Measurements from ENCODE around the gene PCDHGB1.
A peak's percentile ranks its signal among the peaks of the same experiment; 100 is the strongest.
"Not testable (repeated sequence)": the region's sequence is repeated elsewhere in the genome, so short reads cannot be mapped to it uniquely, and the experiment has no call there.

Gene PCDHGB1

DNA sequence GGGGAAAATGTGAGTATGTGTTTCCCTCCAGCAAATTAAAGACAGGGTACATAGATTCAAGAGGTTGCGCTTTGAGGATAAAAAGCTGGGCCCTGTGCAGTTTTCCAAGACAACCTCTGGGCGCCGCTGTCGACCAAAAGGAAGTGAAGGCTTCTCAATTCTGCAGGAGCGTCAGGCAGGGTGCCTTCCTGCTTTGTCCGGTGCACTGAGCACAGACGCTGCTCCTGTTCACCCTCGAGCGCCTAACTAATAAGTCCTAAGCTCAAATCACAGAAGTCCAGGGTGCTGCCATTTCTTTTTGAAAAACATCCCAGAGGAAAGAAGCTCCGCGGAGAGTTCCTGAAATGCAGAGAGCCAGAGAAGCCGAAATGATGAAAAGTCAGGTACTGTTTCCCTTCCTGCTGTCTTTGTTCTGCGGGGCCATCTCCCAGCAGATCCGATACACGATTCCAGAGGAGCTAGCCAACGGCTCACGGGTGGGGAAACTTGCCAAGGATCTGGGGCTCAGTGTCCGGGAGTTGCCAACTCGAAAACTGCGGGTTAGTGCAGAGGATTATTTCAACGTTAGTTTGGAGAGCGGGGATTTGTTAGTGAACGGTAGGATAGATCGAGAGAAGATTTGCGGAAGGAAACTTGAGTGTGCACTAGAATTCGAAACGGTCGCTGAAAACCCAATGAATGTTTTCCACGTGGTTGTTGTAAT, at the start of gene PCDHGB1:
Gene PCDHGB1 (plus strand): TSS at position 183 of the 703 bp plus-strand sequence. CDS start 162 bp downstream, at position 345.
- no peak for DNase-seq (ENCODE audit: low read depth in 2 of 2, low spot score in 1 of 2)

- DNase-seq (ENCODE audit: low read depth in 2 of 2, low spot score in 1 of 2): no peak
Measured at GRCh38 chr5:141303756-141304155, 46.1 kb upstream of the PCDHGB1 start, which contains the start of gene SLC25A2. TSS of gene SLC25A2 (minus strand) at chr5:141304049. CDS start at chr5:141303865, 184 bp downstream.

GRCh38 chr5:141306630-141307029, 43.3 kb upstream of the PCDHGB1 start:
- no peak for DNase-seq (ENCODE audit: low read depth in 2 of 2, low spot score in 1 of 2)

DNA sequence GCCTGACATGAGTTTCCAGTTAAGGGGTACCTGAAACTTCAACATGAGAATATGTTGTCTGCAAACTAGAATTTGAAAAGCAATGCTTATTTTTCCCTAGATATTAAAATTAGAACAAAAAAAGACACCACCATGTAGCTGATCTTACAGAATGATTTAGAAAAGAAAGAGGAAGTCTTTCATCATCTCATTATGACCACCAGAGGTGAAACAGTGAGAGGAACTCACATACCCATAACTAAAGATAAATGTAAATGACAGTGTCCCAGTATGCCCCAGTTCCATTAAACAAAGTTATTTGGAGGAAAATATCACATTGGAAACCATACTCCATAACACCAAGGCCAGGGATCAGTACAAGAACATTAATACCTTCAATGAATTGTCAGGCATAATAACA, 36.2 kb upstream of the PCDHGB1 start:
- DNase-seq (ENCODE audit: low read depth in 2 of 2, low spot score in 1 of 2): no peak

GRCh38 chr5:141316963-141317362, 32.9 kb upstream of the PCDHGB1 start:
- DNase-seq (ENCODE audit: low read depth in 2 of 2, low spot score in 1 of 2): not testable (repeated sequence)

DNA sequence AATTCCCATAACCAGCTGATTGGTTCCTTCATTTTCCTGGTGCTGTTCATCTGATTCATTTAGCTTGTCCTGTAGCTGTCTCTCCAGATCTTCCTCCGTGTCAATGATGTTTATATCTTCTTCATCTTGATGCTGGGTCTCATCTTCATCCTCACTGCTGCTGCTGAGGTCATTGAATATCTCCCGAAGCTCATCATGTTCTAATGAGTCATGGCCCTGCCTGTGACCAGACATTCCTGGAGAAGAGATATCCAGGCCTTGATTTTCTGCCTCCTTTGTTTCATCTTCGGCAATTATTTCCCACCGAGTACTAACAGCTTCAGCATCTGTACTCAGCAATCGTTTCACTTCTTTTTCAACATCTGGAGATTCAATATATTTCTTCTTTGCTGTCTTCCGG, 30.7 kb upstream of the PCDHGB1 start:
- DNase-seq (ENCODE audit: low read depth in 2 of 2, low spot score in 1 of 2): no peak

DNA sequence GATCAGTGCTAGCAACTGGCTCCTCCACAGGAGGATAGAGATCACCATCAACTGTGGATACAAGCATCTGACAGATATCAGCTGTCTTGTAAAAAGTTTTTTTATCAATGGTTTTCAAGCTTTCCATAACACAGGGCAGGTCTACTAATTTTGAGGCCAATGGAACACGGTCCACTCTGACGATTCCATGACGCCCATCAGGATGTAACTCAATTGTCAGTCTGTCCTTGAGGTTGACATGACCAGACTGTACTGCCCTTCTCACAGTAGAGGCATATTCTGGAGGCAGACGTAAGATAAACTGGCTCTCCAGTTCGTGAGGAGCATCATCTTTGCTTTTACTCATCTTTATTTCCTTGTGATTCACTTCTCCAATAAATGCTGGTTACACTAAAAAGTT, 30.2 kb upstream of the PCDHGB1 start:
- no peak for DNase-seq (ENCODE audit: low read depth in 2 of 2, low spot score in 1 of 2)

DNA sequence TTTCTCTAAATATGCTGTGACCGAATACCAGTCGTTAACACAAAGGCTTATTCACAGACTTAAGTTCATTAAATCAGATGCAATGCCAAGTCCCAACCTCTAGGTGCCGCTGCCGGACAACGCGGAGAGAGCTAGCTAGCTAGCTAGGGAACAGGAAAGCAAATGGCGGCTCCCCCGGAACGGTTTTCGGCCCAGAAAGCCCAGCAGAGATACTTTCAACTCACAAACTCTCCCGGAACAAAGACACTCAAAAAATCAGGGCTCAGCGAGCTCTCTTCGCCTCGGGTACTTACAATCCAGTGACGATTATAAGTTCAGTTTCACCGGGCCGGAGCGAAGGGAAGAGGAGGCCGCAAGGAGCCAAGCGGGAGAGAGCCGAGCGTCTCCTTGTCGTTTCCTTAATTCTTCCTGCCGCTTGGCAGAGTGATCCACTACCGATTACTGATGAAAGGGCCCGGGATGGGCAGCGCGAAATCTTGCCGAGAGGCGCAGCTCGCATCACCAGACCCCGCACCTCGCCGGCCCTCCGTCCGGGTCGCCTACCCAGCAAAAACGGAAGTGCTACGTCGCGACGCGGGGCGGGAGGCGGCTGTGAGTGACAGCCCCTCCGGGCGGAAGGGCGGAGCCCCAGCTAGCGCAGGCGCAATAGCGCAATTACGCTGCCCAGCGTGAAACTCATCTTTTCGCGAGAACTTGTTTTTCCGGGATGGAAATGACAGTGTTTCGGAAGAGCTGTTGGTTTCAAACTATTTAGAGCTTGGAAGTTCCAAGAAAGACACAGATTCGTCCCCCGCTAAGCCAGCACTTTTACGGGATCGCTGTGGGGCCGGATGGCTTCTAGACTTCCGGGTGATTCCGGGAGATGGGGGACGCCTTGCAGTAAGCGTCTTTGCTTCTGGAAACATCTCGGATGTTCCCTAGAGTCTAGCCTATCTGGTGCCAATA, 29.4 kb upstream of the PCDHGB1 start, which contains the start of gene TAF7:
Gene TAF7 (minus strand): TSS at position 560 of the 945 bp plus-strand sequence. CDS start 740 bp downstream, outside the sequence.
- DNase-seq (ENCODE audit: low read depth in 2 of 2, low spot score in 1 of 2): peak; percentile 78 to 86

- no peak for DNase-seq (ENCODE audit: low read depth in 2 of 2, low spot score in 1 of 2)
Measured at GRCh38 chr5:141322261-141322660, 27.6 kb upstream of the PCDHGB1 start.

GRCh38 chr5:141326088-141326854, 23.6 kb upstream of the PCDHGB1 start:
- peak; percentile 33 to 54 for DNase-seq (ENCODE audit: low read depth in 2 of 2, low spot score in 1 of 2)

DNA sequence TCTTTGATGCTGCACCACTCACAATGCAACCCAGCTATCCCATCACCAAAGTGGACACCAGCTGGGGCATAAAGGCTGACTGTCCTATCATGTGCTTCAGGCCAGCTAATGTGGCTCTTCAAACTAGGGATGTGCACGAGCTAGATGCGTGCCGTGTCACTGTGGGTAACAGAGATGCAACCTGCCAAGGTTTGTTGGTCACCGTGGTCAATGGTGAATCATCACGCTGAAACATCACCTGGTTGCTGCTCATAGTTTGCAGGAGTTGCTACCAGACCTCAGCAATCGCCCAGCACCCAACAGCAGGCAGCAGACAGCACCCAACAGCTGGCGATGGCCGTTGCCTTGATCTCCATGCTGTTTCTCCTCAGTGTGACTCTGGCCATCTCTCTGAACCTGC, 21.7 kb upstream of the PCDHGB1 start:
- DNase-seq (ENCODE audit: low read depth in 2 of 2, low spot score in 1 of 2): no peak

- DNase-seq (ENCODE audit: low read depth in 2 of 2, low spot score in 1 of 2): no peak
Measured at GRCh38 chr5:141330299-141331080, 19.4 kb upstream of the PCDHGB1 start, which contains the start of gene PCDHGA1. TSS of gene PCDHGA1 (plus strand) at chr5:141330514.

GRCh38 chr5:141332571-141332970, 17.3 kb upstream of the PCDHGB1 start:
- not testable (repeated sequence) for DNase-seq (ENCODE audit: low read depth in 2 of 2, low spot score in 1 of 2)

DNA sequence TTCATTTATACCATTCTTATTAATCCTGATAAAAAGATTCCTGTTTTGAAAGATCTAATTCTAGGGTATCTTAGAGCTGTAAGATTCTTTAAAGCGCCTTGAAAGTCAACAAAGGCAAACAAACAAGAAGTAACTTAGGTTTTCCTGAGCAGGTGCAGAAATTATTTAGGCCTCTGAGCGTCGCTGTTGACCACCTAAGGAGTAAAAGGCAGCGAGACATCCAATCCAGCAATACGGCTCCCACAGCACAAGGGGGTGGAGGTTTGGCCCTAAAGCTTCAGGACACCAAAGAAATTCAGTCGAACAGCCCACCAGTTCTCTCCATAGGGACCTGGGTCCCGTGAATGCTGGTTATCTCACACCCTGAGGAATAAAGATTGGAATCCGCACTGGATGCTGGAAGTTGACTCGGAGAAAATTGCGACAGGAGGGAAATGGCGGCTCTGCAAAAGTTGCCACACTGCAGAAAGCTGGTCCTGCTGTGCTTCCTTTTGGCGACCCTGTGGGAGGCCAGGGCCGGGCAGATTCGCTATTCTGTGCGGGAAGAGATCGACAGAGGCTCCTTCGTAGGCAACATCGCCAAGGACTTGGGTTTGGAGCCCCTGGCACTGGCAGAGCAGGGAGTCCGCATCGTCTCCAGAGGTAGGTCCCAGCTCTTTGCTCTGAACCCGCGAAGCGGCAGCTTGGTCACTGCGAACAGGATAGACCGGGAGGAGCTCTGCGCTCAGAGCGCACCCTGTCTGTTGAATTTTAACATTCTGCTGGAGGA, 11.2 kb upstream of the PCDHGB1 start, which contains the start of gene PCDHGA2:
Gene PCDHGA2 (plus strand): TSS at position 223 of the 769 bp plus-strand sequence.
- DNase-seq (ENCODE audit: low read depth in 2 of 2, low spot score in 1 of 2): no peak

GRCh38 chr5:141340781-141341354, 9.0 kb upstream of the PCDHGB1 start:
- DNase-seq (ENCODE audit: low read depth in 2 of 2, low spot score in 1 of 2): not testable (repeated sequence)

- DNase-seq (ENCODE audit: low read depth in 2 of 2, low spot score in 1 of 2): no peak
Measured at GRCh38 chr5:141342773-141343172, 7.1 kb upstream of the PCDHGB1 start.

- DNase-seq (ENCODE audit: low read depth in 2 of 2, low spot score in 1 of 2): no peak
Measured at GRCh38 chr5:141343242-141343952, 6.5 kb upstream of the PCDHGB1 start, which contains the start of gene PCDHGA3. TSS of gene PCDHGA3 (plus strand) at chr5:141343829. CDS start at chr5:141344034, 205 bp downstream.

DNA sequence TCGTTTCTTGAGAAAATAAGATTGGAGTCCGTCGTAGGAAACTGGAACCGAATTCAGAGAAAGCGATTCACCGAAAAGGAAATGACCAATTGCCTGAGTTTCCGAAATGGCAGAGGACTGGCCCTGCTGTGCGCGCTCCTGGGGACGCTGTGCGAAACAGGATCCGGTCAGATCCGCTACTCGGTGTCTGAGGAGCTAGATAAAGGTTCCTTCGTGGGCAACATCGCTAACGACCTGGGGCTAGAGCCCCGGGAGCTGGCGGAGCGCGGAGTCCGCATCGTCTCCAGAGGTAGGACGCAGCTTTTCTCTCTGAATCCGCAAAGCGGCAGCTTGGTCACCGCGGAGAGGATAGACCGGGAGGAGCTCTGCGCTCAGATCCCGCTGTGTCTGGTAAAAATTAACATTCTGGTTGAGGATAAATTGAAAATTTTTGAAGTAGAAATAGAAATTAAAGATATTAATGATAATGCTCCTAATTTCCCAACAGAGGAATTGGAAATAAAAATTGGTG, 5.9 kb upstream of the PCDHGB1 start:
- no peak for DNase-seq (ENCODE audit: low read depth in 2 of 2, low spot score in 1 of 2)

Data from stimulated activated CD8-positive, alpha-beta memory T cell treated with anti-CD3 and anti-CD28 coated beads, Interleukin-4, amount 100 ng/mL, for 1 hour (primary cell).